Measurements from ENCODE around the gene PSMB5. TPM values are rescaled to one million over a fixed set of nuclear protein-coding genes. Genes with fewer than 3 reads are reported as not detected.

The PSMB5 gene
- total and polyA plus RNA-seq, 2 of the 13 experiments (the other 11 are each of a cell fraction or from before 2014, with no cell fraction given): 705 to 871 TPM

DNA sequence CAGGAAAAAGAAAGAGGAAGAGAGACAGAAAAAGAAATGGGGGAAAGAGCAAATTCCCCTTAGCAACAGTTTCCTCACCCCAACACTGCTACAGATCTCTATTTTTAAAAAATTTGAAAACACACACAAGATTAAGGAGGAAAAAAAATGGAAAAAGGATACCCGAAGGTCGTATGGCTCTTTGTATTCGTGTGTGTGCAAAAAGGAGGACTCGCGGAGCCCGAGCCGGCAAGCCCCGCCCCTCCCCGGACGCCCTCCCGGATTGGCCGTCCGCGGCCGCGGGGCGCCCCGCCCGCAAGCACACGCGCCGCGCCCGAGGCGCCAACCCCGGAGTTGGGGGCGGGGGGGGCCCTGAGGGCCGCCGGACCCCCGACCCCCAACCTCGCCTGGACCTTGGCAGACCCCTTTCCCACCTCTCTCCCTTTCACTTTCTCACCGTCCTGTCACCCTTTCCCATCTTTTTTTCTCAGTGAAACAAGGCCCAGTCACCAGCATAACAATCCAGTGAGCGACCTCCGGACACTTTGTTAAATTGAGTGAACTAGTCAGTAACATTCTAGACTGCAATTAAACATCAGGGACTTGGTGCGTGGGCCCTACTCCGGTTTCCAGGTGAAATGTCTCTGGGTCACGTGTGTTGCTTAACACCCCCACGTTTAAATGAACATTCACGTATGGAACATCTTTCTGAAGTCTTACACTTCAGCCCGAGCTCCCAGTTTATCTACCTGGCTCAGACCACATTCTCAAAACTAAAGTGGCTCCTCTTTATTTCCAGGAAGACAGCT is 24.6 kb downstream of the PSMB5 start, which contains the start of gene C14orf93 (continued):
- TF ChIP-seq, protein P1, sequence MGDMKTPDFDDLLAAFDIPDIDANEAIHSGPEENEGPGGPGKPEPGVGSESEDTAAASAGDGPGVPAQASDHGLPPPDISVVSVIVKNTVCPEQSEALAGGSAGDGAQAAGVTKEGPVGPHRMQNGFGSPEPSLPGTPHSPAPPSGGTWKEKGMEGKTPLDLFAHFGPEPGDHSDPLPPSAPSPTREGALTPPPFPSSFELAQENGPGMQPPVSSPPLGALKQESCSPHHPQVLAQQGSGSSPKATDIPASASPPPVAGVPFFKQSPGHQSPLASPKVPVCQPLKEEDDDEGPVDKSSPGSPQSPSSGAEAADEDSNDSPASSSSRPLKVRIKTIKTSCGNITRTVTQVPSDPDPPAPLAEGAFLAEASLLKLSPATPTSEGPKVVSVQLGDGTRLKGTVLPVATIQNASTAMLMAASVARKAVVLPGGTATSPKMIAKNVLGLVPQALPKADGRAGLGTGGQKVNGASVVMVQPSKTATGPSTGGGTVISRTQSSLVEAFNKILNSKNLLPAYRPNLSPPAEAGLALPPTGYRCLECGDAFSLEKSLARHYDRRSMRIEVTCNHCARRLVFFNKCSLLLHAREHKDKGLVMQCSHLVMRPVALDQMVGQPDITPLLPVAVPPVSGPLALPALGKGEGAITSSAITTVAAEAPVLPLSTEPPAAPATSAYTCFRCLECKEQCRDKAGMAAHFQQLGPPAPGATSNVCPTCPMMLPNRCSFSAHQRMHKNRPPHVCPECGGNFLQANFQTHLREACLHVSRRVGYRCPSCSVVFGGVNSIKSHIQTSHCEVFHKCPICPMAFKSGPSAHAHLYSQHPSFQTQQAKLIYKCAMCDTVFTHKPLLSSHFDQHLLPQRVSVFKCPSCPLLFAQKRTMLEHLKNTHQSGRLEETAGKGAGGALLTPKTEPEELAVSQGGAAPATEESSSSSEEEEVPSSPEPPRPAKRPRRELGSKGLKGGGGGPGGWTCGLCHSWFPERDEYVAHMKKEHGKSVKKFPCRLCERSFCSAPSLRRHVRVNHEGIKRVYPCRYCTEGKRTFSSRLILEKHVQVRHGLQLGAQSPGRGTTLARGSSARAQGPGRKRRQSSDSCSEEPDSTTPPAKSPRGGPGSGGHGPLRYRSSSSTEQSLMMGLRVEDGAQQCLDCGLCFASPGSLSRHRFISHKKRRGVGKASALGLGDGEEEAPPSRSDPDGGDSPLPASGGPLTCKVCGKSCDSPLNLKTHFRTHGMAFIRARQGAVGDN (CRISPR knock-in tag; IDR thresholded peaks at IDR 0.05): peak; percentile 90
- TF ChIP-seq ZNF451 (CRISPR knock-in tag; IDR thresholded peaks at IDR 0.05): peak; percentile 24; the same call in 1 of the 2 replicates
- TF ChIP-seq ZNF484 (CRISPR knock-in tag; IDR thresholded peaks at IDR 0.05; ENCODE audit: borderline replicate concordance, low read depth): 0 out of 2 replicates have a peak, but pooled peaks have one; percentile 64
- TF ChIP-seq FOXA3 (CRISPR knock-in tag; IDR thresholded peaks at IDR 0.05): 0 out of 2 replicates have a peak, but pooled peaks have one; percentile 4
- TF ChIP-seq ZNF556 (CRISPR knock-in tag; IDR thresholded peaks at IDR 0.05; ENCODE audit: borderline replicate concordance): peak; percentile 62; the same call in 1 of the 2 replicates
- peak; percentile 55; the same call in 1 of the 2 replicates for TF ChIP-seq SP2 (CRISPR knock-in tag; IDR thresholded peaks at IDR 0.05)
- TF ChIP-seq ZNF138 (CRISPR knock-in tag; IDR thresholded peaks at IDR 0.05; ENCODE audit: low read depth): peak; percentile 83; the same call in 1 of the 2 replicates
- TF ChIP-seq DNMT3B (CRISPR knock-in tag; conservative IDR thresholded peaks at IDR 0.05): 0 out of 2 replicates have a peak, but pooled peaks have one; percentile 13
- TF ChIP-seq, protein P2, sequence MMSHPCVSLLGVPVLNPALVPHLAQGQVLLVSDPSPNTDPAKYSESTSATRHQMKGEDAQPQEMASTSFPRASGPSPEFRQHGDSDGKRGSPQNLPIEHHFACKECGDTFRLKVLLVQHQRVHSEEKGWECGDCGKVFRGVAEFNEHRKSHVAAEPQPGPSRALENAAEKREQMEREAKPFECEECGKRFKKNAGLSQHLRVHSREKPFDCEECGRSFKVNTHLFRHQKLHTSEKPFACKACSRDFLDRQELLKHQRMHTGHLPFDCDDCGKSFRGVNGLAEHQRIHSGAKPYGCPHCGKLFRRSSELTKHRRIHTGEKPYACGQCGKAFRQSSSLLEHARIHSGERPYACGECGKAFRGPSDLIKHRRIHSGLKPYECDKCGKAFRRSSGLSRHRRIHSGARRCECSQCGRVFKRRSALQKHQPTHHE (CRISPR knock-in tag; IDR thresholded peaks at IDR 0.05; ENCODE audit: borderline replicate concordance): 0 out of 2 replicates have a peak, but pooled peaks have one; percentile 18
- TF ChIP-seq, protein P3, sequence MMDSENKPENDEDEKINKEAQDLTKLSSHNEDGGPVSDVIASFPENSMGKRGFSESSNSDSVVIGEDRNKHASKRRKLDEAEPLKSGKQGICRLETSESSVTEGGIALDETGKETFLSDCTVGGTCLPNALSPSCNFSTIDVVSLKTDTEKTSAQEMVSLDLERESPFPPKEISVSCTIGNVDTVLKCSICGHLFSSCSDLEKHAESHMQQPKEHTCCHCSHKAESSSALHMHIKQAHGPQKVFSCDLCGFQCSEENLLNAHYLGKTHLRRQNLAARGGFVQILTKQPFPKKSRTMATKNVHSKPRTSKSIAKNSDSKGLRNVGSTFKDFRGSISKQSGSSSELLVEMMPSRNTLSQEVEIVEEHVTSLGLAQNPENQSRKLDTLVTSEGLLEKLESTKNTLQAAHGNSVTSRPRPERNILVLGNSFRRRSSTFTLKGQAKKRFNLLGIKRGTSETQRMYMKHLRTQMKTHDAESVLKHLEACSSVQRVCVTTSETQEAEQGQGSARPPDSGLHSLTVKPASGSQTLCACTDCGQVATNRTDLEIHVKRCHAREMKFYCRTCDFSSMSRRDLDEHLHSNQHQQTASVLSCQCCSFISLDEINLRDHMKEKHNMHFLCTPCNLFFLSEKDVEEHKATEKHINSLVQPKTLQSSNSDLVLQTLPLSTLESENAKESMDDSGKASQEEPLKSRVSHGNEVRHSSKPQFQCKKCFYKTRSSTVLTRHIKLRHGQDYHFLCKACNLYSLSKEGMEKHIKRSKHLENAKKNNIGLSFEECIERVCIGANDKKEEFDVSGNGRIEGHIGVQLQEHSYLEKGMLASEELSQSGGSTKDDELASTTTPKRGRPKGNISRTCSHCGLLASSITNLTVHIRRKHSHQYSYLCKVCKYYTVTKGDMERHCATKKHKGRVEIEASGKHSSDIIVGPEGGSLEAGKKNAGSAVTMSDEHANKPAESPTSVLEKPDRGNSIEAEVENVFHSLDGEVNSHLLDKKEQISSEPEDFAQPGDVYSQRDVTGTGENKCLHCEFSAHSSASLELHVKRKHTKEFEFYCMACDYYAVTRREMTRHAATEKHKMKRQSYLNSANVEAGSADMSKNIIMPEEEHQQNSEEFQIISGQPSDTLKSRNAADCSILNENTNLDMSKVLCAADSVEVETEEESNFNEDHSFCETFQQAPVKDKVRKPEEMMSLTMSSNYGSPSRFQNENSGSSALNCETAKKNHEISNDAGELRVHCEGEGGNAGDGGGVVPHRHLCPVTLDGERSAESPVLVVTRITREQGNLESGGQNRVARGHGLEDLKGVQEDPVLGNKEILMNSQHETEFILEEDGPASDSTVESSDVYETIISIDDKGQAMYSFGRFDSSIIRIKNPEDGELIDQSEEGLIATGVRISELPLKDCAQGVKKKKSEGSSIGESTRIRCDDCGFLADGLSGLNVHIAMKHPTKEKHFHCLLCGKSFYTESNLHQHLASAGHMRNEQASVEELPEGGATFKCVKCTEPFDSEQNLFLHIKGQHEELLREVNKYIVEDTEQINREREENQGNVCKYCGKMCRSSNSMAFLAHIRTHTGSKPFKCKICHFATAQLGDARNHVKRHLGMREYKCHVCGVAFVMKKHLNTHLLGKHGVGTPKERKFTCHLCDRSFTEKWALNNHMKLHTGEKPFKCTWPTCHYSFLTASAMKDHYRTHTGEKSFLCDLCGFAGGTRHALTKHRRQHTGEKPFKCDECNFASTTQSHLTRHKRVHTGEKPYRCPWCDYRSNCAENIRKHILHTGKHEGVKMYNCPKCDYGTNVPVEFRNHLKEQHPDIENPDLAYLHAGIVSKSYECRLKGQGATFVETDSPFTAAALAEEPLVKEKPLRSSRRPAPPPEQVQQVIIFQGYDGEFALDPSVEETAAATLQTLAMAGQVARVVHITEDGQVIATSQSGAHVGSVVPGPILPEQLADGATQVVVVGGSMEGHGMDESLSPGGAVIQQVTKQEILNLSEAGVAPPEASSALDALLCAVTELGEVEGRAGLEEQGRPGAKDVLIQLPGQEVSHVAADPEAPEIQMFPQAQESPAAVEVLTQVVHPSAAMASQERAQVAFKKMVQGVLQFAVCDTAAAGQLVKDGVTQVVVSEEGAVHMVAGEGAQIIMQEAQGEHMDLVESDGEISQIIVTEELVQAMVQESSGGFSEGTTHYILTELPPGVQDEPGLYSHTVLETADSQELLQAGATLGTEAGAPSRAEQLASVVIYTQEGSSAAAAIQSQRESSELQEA (CRISPR knock-in tag; IDR thresholded peaks at IDR 0.05; ENCODE audit: not compliant biosample characterization): peak; percentile 18
- TF ChIP-seq ATF1 (CRISPR knock-in tag; IDR thresholded peaks at IDR 0.05): no peak
- TF ChIP-seq RCOR2 (CRISPR knock-in tag; IDR thresholded peaks at IDR 0.05): no peak; the same call in 1 of the 2 replicates
- TF ChIP-seq ZNF614 (CRISPR knock-in tag; IDR thresholded peaks at IDR 0.05; ENCODE audit: borderline replicate concordance): no peak
- TF ChIP-seq ZNF619 (CRISPR knock-in tag; IDR thresholded peaks at IDR 0.05): no peak
- TF ChIP-seq POLR2G (IDR thresholded peaks at IDR 0.05; ENCODE audit: low read depth, low read length): peak; percentile 75
